ENCODE measurements around the gene HTR2C. TPM values are rescaled to one million over a fixed set of nuclear protein-coding genes. Genes with fewer than 3 reads are reported as not detected.

Gene HTR2C
- total RNA-seq, 2 donors from 2014 or later, result not detected

DNA sequence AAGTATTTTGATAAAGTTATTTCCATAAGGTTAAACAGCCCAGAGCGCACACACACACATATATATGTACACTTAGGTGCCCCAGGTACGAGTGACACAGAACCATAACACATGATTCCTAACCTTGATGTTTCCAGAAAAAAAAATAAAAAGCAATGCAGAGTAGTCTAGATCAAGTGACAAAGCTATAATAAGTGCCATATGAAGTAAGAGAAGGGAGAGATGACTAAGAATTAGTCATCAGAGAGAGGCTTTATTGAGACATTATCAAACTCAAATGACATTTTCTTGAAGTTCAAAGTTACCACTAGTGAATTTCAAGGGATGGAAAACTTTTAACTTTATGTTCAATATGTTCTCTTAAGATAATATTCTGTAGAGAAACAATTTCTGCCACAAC is 215.0 kb downstream of the HTR2C start:
- Histone ChIP-seq H3K36me3 (no peaks in the 10 kb centered on the region), H3K4me3 (no peak overlapping the region), H3K9me3 (no peaks in the 10 kb centered on the region), H3K27me3 (replicated peaks; ENCODE audit: insufficient read depth) (no peaks in the 10 kb centered on the region), H3K4me1 (replicated peaks) (no peaks in the 10 kb centered on the region), H3K27ac (no peak overlapping the region)
- TF ChIP-seq, protein P1, sequence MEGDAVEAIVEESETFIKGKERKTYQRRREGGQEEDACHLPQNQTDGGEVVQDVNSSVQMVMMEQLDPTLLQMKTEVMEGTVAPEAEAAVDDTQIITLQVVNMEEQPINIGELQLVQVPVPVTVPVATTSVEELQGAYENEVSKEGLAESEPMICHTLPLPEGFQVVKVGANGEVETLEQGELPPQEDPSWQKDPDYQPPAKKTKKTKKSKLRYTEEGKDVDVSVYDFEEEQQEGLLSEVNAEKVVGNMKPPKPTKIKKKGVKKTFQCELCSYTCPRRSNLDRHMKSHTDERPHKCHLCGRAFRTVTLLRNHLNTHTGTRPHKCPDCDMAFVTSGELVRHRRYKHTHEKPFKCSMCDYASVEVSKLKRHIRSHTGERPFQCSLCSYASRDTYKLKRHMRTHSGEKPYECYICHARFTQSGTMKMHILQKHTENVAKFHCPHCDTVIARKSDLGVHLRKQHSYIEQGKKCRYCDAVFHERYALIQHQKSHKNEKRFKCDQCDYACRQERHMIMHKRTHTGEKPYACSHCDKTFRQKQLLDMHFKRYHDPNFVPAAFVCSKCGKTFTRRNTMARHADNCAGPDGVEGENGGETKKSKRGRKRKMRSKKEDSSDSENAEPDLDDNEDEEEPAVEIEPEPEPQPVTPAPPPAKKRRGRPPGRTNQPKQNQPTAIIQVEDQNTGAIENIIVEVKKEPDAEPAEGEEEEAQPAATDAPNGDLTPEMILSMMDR (IDR thresholded peaks at IDR 0.05), result no peak
- TF ChIP-seq POLR2A (IDR thresholded peaks at IDR 0.05), result no peak
- no peak for TF ChIP-seq POLR2AphosphoS5 (IDR thresholded peaks at IDR 0.05)
- intact Hi-C loops (cut with DNase I), result no loop called here
- WGBS, result 88% methylated on average over 2 of the region's 2 CpGs
- no peak for DNase-seq (ENCODE audit: low spot score)

DNA sequence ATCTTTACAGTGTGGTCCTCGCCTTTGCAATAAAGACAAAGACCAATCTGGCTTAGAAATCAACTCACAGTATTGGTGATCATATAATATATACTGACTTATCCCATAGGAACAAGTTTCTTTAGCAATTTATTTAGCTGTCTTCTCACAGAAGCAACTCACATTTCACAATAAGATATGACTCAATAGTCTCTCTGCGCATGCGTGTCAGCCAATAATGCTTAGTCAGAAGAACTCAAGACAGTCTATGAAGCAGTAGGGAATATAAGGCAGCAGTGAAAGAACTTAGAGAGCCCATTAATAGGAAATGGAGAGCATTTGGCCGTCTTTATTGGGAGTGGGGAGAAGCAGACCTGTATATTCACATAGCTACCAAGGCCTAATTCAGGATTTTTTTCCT is 216.8 kb downstream of the HTR2C start:
- no peak overlapping the region for H3K27ac ChIP-seq
- no peaks in the 10 kb centered on the region for H3K36me3 ChIP-seq
- DNase-seq (ENCODE audit: low spot score), result no peak
- no peak overlapping the region for H3K4me3 ChIP-seq
- H3K9me3 ChIP-seq, result no peaks in the 10 kb centered on the region
- H3K27me3 ChIP-seq (replicated peaks; ENCODE audit: insufficient read depth), result no peaks in the 10 kb centered on the region
- intact Hi-C loops (cut with DNase I), result no loop called here
- 92% methylated on average over 4 of the region's 4 CpGs for WGBS
- TF ChIP-seq POLR2AphosphoS5 (IDR thresholded peaks at IDR 0.05) (no peak), POLR2A (IDR thresholded peaks at IDR 0.05) (no peak)
- TF ChIP-seq, protein P1 (IDR thresholded peaks at IDR 0.05), result no peak
- no peaks in the 10 kb centered on the region for H3K4me1 ChIP-seq (replicated peaks)

DNA sequence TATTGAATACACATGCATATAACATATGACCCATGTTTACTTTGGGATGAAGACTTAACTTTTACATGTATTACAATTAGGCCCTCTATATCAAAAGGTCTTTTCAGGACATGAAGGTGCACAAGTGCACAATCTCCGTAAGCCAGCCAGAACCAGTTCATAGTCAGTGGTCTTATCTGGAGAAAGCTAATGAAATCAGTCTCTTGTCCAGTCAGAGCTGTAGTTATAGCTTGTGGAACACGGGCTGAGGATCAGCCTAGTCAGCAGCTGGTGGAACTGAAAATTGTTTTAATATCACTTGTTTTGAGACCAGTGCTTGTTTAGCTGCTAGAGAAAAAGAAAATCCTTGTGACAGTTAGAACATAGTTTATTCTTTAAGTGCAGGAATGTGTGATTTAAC is 235.6 kb downstream of the HTR2C start:
- 29% methylated on average over 2 of the region's 2 CpGs for WGBS
- no peak for DNase-seq (ENCODE audit: low spot score)
- Histone ChIP-seq H3K4me1 (replicated peaks) (no peaks in the 10 kb centered on the region), H3K27ac (no peak overlapping the region), H3K36me3 (no peaks in the 10 kb centered on the region), H3K4me3 (no peak overlapping the region), H3K27me3 (replicated peaks; ENCODE audit: insufficient read depth) (no peaks in the 10 kb centered on the region), H3K9me3 (no peaks in the 10 kb centered on the region)
- intact Hi-C loops (cut with DNase I), result no loop called here
- TF ChIP-seq, protein P1 (IDR thresholded peaks at IDR 0.05), result no peak

DNA sequence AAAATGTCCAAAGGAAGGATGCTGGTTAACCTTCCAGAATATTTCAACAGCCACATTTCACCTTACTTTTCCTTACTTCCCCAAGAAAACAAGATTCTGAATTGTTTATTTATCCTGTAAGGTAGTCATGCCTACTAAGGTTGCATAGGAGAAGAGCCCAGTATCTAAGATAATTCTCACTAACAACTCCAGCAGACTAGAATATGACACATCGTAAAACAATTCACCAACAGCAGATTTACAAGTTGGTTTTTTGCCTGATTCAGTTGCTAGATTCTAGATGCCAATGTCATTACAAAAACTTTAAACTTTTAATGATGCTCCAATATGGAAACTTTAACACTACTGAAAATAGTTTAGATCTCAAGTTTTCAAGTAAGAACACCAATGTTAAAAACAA is 257.2 kb downstream of the HTR2C start:
- no peak overlapping the region for H3K27ac ChIP-seq
- no peaks in the 10 kb centered on the region for H3K4me1 ChIP-seq (replicated peaks)
- intact Hi-C loops (cut with DNase I), result no loop called here
- H3K4me3 ChIP-seq, result no peak overlapping the region
- H3K27me3 ChIP-seq (replicated peaks; ENCODE audit: insufficient read depth), result no peaks in the 10 kb centered on the region
- no peak for DNase-seq (ENCODE audit: low spot score)
- TF ChIP-seq POLR2A (IDR thresholded peaks at IDR 0.05) (no peak), POLR2AphosphoS5 (IDR thresholded peaks at IDR 0.05) (no peak)
- TF ChIP-seq, protein P1 (IDR thresholded peaks at IDR 0.05), result no peak
- 59% methylated on average over 1 of the region's 1 CpG for WGBS
- H3K36me3 ChIP-seq, result no peaks in the 10 kb centered on the region
- no peaks in the 10 kb centered on the region for H3K9me3 ChIP-seq

DNA sequence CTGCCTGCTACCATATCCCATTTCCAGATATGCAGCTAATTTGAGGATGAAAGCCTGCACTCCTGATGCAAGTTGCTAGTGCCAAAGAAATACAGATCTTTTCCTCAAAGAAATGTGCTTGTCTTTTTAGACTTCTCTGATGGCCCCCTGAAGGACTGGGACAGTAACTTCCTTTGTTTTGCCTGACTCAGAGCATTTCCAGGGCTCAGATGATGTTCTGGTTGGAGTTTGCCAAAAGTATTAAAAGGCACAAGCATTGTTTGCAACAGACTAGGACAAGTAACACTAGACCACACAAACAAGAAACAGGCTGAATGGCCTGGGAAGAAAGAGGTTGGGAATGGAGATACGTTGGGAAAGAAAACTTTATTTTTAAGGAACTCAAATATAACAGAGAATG is 258.3 kb downstream of the HTR2C start:
- H3K27ac ChIP-seq, result no peak overlapping the region
- TF ChIP-seq, protein P1 (IDR thresholded peaks at IDR 0.05), result no peak
- no peak for TF ChIP-seq POLR2AphosphoS5 (IDR thresholded peaks at IDR 0.05)
- TF ChIP-seq POLR2A (IDR thresholded peaks at IDR 0.05), result no peak
- DNase-seq (ENCODE audit: low spot score), result no peak
- H3K36me3 ChIP-seq, result no peaks in the 10 kb centered on the region
- H3K27me3 ChIP-seq (replicated peaks; ENCODE audit: insufficient read depth), result no peaks in the 10 kb centered on the region
- H3K4me1 ChIP-seq (replicated peaks), result no peaks in the 10 kb centered on the region
- 23% methylated on average over 1 of the region's 1 CpG for WGBS
- no peaks in the 10 kb centered on the region for H3K9me3 ChIP-seq
- no peak overlapping the region for H3K4me3 ChIP-seq
- intact Hi-C loops (cut with DNase I), result no loop called here

All from prostate gland (tissue), 2 donors.